ENCODE results near the gene AP3S2.

- TF ChIP-seq CTCF (IDR thresholded peaks at IDR 0.05), result no peak
- no peak for TF ChIP-seq POLR2A (IDR thresholded peaks at IDR 0.05)
- TF ChIP-seq POLR2AphosphoS5 (IDR thresholded peaks at IDR 0.05; ENCODE audit: insufficient read depth in 1 of 2, low read depth in 1 of 2), result no peak
These were observed 46.1 kb upstream of the AP3S2 start for GRCh38 chr15:89939910-89940309.

Data from vagina (tissue), 2 donors.